HG03280 (cell line): ENCODE results near the gene PPP1R17.

ENCODE experiments used
- ATAC-seq: cut with Tn5 transposase; IDR thresholded peaks from one replicate; pipeline ENCODE4 v1.9.1; 2021; ENCODE audit warnings: mild to moderate bottlenecking, moderate library complexity; ENCODE audit not compliant: unreplicated experiment

The PPP1R17 gene

DNA sequence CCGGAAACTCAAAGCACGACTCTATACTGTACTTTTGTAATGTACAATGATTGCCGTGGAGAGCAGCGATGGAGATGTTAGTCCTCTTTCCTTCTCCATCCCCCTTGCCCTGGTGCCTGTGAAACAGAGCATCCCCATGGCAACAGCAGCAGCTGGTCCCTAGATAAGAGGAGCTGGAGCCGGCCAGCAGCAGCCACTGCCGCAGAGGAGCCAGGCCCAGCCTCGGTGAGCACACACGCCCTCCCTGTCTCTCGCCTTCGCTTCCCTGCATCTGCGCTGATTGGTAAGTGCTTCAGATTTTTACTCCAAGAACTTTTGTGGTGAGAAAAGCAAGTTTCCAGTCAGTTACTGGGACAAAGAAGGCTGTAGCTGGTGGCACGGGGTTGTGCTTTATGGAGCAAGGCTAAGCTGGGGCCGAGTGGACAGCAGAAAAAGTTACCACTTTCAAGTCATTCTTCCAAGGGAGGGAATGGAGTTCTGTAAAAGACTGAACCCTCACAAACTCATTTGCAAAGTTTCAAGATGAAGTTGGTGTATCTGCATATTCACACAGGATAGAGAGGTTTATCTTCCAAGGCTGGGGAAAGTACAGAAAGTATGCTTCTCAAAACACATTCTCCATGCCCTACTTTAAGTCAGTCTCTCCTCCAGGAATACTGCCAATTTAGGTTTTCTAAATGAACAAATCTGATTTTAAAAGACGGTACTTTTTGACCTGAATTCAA is at the start of gene PPP1R17:
PPP1R17 (plus strand) TSS at position 192 of the 725 bp plus-strand sequence. CDS start 5,227 bp downstream, outside the sequence.
- no peak for ATAC-seq

DNA sequence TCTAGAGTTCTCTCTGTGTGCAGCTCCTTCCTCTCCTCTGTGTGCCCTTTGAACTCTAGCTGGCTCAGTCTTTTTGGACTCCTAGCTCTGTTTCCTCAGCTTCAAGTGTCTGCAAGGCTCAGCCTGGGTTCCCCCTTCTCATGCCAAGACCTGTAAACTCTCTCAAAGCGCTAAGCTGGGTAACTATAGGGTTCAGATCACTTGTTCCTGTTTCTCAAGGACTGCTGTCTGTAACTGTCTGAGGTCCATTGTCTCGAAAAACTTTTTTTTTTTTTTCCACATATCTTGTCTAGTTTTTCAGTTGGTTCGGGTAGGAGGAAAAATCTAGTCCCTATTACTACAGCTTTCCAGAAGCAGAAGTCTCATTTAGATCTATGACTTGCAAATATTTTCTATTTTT is 46.6 kb upstream of the PPP1R17 start:
- no peak for ATAC-seq

DNA sequence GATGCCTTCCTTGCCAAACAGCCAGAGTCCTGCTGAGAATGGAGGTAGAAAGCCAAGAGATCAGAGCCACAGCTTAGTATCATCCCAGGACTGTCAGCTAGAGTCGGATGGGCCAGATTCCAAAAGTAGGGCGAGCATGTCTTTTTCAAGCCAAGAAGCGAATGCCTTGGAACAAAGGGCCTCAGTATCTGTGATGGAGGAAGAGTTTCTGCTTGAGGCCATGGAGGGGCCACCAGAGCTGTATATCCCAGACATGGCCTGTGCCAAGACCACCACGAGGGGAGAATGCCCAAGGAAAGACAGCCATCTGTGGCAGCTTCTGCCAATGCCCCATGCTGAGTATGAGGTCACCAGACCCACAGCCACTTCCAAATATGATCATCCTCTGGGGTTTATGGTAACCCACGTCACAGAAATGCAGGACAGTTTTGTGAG is 44.3 kb upstream of the PPP1R17 start:
- ATAC-seq = no peak

DNA sequence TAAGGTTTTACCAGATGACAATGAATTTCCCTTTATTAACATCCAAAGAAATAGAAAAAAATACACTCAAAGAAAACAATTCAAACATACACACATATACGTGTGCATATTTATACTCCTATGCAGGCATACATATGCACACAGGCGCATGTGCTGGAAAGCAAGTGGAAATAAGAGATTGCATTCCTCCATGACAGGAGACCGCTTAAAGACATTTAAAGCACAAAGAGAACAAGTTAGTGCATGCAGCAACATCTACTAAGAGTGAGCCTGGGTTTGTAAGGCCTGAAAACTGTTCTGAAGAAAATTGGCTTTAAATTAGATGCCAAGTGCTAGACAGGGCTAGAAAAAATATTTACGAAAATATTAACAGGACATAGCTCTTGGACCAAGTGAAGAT is 40.1 kb upstream of the PPP1R17 start:
- ATAC-seq = no peak

DNA sequence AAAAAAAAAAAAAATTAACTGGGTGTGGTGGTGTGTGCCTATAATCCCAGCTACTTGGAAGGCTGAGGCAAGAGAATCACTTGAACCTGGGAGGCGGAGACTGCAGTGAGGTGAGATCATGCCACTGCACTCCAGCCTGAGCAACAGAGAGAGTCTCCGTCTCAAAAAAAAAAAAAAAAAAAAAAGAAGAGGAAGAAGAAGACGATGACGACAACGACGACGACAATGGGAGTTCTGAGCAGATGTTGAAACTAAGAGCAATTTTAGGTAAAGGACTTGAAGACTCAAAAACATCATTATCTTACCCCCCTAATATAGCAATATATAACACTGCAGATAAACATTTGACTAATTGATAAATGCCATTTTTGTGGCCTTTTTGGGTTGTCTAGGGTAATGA is 39.5 kb upstream of the PPP1R17 start:
- ATAC-seq = no peak

DNA sequence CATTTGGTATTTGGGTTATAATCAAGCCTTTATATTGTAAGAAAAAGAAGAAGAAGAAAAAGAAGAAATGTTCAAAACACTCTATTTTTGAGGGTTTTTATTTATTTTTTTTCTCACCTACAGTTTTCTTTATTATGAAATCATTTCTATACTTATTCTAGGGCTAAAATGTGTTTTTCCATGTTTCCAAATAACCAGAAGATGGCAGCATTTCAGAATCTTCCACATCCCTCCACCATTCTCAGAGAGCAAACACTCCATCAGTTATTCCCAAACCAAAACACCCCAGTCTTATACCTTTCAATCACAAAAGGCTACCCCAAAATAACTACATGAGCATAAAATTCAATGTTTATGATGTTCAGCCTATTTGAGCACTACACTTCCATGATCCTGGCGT is 38.7 kb upstream of the PPP1R17 start:
- no peak for ATAC-seq

DNA sequence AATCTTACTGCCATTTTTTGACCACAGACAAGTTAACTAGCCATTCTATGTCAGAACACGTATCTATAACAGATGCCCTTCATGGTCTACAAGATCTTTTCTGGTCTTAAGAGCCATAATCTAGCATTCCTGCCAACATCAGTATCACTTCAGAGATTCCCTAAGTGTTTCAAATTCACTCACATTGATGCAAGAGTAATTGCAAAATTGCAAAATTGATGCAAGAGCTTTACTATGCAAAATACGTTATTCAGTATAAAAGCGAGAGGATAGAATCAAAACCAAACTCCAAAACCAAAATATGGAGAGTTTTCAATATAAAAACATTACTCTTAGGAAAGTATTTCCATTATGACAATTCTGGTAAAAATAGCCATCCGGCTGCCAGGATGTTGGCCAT is 38.1 kb upstream of the PPP1R17 start:
- ATAC-seq = no peak

DNA sequence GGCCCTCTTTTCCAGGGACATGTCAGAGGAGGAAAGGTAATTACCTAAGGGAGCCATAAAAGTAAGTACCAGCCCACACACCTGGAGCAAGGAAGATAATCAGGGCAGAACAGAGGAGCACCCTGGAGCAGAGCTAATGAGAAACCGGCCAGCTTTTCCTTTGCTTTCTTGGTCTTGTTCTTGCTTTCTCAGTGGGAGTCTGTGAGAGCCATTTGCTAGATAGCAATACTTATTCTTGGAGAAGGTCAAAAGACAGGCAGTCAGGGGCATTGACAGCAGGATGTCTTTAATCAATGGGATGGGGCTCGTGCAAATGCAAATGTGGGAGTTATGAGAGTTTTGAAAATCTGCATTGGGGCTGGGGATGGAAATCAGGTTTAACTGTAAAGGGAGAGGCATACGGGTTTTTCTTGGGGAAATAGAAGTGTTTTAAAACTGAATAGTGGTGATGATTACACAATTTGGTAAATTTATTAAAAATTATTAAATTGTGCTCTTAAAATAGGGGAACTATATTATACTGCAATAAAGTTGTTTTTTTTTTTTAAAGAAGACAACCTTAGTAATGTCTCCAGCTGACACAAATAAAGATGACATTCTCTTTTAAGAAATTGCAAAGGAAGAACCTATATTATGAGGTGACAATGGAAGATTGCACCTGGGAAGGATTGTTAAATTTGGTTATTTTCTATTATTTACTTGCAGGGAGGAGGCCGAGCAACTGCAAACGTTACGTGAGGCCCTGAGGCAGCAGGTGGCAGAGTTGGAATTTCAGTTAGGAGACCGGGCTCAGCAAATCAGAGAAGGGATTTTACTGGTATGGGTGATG is 35.6 kb upstream of the PPP1R17 start:
- ATAC-seq = no peak

DNA sequence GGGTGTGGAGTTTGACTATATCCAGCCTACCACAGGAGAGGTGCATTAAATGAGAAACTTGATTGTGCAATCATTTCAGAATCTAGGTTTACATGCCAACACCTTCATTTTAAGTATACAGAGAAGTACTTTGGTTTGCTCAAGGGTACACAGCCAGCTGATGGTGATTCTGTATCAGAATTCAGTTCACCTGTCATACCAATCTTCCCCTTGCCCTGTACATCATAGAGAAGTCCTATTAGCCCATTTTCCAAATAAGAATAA is 35.0 kb upstream of the PPP1R17 start:
- no peak for ATAC-seq

DNA sequence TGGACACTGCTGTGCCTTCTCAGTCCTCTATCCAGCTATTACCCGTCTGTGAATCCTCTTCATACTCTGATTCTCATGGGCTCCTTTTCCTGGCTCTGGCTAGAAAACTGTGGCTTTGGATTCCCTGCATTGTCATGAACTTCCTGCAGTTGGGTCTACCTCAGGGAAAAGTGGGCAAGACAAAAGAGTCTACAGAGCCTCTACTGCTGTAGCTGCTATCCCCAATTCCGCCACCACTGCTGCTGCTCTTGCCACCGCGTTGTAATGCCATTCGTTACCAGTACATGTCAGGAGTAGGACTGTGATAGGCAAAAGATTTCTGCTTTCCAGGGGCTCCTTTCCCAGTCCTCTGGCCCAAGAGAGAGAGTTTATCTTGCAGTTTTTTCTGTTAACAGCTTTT is 23.9 kb upstream of the PPP1R17 start:
- ATAC-seq = no peak

DNA sequence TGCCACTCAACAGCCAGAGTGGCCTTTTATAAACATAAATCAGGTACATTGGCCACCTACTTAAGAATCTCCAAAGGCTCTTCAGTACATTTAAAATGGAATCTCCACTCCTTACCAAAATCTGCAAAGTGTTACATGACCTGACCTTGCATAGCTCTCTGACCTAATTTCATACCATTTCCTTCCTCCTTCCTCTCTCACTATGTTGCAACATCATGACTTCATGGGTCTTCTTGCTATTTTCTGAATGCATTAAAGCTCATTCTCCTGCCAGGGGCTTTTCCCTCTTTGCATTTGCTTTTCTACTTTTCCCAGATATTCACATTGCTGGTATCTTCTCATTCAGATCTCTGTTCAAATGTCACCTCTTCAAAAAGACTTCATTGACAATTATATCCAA is 22.1 kb upstream of the PPP1R17 start:
- ATAC-seq = no peak

DNA sequence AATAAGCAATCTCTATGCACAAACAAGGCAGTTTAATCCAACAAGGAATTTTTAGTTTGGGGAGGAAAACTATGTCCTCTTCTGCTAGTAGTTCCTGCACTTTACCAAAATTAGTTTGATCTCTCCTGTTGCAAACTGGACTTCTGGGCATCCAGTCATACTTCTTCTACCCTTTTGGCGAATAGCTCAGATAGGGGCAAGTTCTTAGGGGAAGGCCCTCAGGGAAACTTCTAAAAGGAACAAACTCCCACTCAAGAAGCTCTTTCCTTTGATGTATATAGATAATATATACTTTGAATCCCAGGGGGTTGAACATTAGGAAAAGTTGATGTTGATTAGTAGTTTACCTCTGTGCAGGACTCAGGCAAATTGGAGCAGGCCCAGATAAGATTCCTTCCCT is 21.5 kb upstream of the PPP1R17 start:
- ATAC-seq = no peak

DNA sequence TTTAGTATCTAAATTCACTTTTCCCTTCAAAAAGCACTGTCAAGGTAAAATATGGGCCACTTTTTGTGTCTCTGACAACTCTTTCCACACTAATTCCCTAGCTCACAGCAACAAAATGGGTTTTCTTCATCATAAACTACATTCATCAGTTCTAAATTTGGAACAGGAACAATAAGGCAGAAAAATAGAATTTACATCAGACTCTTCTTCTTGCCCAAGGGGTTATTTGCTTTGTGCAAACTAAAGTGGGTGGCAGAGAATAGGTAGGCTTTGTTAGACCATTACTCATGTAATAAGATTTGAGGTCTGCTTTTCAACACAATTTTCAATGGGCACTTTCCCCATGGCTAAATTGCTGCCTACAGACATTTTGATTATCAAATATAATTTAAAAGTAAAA is 17.6 kb upstream of the PPP1R17 start:
- ATAC-seq = no peak

DNA sequence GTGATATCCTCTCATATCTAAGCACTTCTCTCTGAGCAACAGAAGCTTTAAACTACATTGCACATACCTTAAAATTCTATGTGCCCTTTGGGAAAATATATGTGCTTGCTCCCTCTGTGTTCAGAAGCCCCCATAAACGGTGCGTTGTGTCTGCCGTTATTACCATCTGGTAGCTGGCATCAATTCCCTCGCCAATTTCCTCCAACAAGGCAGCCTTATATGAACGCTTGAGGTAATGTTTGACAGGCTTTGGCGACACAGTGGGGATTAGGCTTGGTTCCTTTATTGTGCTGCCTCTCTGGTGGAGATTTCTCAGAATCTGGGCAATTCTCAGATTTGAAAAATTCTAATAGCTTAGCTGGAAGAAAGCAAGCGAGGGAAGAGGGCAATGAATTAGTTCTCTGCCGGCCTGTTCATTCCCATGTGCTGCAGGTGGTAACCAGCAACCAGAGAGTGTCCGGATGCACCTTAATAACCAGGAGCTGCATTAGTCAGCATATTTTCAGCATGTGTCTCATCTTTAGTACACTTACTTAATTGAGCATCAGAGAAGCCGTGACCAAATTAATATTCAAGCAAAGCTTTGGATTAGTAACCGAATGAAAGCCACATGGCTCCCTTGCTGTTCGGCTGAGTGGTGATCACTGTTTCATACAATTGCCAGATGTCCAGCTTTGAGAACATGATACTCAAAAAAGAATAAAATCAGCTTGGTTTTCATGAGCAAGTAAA is 7.3 kb upstream of the PPP1R17 start:
- no peak for ATAC-seq

DNA sequence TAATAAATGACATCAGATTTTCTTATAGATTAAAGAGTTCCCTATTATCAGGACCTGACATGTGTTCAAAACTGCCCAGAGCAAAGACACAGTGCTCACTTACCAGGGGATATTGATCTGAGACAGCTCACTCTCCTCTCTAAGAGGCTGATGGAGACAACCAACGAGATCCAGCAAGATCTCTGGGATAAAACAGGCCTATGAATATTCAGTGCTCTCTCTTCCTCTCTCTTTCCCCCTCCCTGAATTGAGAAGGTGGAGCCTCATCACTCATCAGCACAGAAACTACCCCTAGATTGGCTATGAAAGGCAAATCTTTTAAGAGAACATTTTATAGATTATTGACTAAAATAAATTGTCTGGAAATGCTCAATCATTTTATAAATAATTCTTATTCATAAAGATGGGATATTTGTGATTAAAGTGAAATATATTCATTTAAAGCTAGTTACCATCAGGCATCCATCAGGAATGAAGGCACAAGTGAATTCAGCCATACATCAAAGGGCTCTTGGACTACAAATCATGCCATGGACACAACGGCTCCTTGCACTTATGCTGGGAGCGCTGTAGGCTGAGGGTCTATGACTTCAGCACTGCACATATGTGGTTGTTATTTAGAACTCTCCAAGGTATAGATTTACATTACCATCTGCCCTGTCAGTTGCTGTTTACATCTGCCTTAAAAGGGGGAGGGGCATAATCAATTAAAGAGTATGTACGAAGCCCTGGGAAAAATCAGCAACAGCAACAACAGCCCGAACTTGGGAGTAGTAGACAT is 3.4 kb upstream of the PPP1R17 start:
- no peak for ATAC-seq

DNA sequence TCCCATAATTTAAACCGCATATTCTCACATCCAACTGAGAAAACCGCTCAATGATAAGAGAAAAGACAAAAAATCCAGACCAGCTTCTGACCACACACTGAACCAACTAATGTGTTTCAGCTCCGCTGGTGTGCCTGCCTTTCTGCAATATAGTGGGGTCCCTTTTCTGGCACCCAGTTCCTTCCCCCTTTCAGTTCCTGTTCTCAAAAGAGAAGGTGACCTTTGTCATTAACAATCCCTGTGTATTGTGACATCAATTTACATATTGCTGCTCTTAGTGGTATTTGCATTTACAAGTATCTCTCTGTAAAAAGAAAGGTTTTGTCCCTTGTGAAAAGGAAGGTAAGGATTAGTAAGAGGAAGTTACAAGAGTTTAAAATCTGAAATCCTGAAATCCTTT is 1.4 kb downstream of the PPP1R17 start:
- peak; percentile 94 for ATAC-seq

DNA sequence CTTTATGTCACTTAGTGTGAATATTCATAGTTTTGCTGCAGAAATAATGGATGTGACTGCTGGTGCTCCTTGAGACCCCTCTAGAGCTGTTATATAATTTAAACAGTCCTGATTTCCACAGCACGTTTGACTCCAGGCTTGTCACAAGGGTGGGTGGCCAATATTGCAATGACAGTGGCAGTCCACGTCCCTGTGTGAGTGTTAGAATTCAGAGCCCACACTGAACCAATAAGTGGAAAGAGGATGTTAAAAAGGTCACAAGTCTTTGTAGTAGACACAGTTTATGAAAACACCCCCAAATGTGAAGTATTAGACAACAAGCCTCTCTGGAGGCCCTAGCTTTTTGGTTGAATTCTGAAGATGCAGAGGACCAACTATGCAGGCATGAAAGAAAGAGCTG is 2.0 kb downstream of the PPP1R17 start:
- peak; percentile 14 for ATAC-seq

DNA sequence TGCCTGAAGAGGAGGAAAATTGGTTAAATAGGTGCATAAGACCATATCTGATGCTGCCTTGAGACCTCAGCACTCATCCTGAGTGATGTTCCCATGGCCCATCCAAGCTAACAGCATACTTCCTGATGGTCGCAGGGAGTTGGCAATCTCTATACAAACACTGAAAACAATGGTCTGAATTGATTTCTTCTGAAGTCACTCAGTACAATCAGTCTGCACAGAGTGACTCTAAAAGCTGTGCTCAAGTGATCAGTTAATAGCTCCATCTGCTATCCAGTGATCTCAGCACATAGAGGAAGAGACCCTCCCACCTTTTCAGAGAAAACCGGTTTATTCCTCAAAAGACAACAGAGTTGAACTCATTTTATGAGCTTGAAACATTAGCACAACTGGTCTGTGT is 3.9 kb downstream of the PPP1R17 start:
- ATAC-seq = no peak

DNA sequence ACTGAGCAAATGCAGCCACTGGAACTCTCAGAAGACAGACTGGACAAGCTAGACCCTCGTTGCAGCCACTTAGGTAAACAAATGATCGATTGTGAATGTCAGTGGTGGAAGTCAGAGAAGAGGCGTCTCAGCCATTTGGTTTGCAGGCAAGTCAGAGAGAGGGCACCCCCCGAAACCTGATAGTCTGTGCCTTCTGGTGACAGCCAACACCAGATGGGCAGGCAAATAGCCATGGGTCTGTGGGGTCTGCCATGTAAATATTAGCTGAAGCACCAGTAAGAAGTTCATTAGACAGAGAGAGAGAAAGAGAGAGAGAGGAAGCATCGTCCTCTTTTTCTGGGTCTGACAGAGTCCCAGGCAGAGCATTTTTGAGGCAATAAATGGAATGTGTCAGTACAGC is 5.4 kb downstream of the PPP1R17 start:
- ATAC-seq = no peak

DNA sequence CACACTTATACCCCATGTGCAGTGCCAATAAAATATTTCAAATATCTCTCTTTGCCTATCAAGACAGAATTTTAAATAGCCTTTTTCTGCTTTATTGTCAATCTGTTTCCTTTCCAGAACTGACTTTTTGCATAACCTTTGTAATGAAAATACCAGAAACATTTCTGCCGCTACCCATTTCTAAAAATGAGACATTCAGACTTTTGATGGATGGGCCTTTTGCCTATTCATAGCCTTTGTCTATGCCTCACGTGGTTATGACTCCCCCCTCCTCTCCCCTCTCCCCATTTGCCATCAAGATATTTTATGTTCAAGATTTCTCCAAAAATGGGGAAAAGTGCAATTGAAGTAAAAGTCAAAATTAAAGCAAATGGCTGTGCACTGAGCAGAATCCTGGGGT is 5.9 kb downstream of the PPP1R17 start:
- ATAC-seq = no peak
